Prostate gland (tissue), 2 donors: ENCODE results near the gene MMP15.

Source experiments
- CTCF ChIP-seq, 4 experiments: fragments of 200-600 bp in 2 of 4; fragments of 450-650 bp in 2 of 4; sonication (generic) in 2 of 4; IDR thresholded peaks; 1 replicate in 3 of 4; 2 replicates in 1 of 4; pipeline ENCODE4 v1.5.1; 2016 to 2019; ENCODE audit warnings: antibody characterized with exemption in 4 of 4, mild to moderate bottlenecking in 2 of 4, moderate library complexity in 2 of 4
- POLR2A ChIP-seq: fragments of 450-650 bp; IDR thresholded peaks from one replicate; pipeline ENCODE4 v1.6.1; 2016; ENCODE audit warnings: antibody characterized with exemption, mild to moderate bottlenecking

GRCh38 chr16:58037365-58038057, 12.0 kb downstream of the MMP15 start:
- TF ChIP-seq CTCF (IDR thresholded peaks at IDR 0.05), result no peak
- no peak for TF ChIP-seq POLR2A
